RPMI7951 (cell line): Measurements from ENCODE around the gene PRKAG2. TPM values are rescaled to one million over a fixed set of nuclear protein-coding genes. Genes with fewer than 3 reads are reported as not detected.
A peak's percentile ranks its signal among the peaks of the same experiment; 100 is the strongest.
"Not testable (repeated sequence)": the region's sequence is repeated elsewhere in the genome, so short reads cannot be mapped to it uniquely, and the experiment has no call there.

ENCODE experiments used
- DNase-seq: peaks from one replicate; pipeline ENCODE4 v3.0.0-alpha.2; 2012; ENCODE audit warnings: low read depth
- total RNA-seq: library from RNA; depleted of rRNA; stranded (reverse); fragments of >200 nt; shearing (Covaris generic); gene quantifications from 2 replicates; pipeline ENCODE4 v1.2.3, GENCODE V29; 2014

The PRKAG2 gene
- total RNA-seq, 1 experiment from 2014 or later: 3.6 TPM

DNA sequence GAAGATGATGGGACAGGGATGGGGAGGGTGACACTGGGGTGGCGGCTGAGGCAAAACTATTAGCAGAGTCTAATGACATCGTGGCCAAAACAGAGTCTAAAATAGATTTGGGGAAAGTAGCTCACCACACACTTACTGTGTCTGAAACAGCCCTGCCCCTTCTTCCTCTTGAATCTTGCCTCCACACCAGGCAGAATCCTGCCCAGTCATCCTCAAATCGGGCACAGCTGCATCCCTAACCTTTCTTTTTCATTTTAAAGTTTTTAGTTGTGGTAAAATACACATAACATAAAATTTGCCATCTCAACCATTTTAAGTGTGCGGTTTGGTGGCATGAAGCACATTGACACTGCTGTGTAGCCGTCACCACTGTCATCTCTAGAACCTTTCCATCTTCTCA is 90.0 kb downstream of the PRKAG2 start:
- no peak for DNase-seq

DNA sequence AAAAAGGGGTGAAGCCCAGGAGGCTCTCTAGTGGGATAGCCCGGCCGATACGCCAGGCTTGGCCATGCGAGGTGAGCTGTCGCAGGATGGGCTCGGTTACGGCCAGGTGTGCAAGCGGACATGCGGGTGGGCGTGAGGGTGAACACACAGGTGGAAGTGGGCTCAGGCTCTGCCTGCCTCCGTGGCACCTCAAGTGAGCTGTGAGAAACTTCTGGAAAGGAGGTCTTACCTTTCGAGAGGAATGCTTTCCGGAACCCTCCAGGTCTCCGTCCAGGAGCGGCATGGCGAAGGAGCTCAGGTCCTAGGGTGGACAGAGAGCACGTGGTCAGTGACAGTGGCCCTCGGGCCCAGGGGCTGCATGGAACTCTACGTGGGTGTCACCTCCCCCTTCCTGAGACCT is 90.7 kb downstream of the PRKAG2 start:
- DNase-seq: no peak

DNA sequence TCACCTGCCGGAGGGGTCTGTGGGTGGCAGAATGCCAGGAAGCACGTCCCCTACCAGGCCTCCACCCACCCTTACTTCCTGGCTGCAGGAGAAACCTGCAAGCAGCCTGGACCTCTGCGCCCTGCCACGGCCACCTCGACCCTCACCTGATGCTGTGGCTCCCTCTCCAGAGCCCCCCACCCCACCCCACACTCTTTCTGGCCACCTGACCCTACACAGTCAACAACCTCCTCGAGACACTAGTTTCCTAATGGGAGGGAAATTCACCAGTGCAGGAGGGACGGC is 91.3 kb downstream of the PRKAG2 start:
- no peak for DNase-seq

DNA sequence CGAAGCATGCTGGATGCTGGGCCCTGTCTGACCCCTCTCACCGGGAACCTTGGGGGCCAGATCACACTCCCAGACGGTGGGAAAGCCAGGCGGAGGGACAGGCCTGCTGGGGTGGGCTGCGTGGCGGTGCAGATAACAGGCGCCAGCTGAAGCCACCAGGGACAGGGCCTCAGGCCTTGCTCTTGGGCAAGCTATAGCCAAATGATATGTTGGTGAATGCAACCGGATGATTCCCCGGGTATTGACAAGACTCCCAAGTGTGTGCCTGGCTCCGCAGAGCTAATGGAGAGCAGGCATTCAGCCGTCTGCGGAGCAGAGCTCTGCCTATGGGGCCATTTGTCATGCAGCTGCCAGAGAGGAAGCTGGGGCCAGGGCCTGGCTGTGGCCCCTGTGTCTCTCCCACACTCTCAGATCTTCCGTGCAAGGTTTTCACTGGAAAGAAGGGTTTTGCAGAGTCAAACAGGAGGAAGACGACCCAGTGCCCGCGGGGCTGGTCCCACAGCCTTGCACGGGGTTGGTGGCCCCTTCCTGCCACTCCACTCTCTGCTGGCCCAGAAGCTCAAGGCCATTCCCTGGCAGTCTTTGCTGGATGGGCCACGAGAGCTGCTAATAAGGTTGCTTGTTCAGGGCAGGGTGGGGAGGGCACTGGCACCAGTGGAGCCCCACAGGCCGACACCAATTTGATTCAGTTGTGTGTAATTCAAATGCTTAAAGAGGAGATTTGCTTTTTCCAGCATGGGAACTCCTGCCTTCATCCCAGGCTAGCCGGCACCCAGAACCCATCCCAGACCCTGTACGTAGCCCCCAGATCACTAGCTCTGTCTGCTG is 91.8 kb downstream of the PRKAG2 start:
- DNase-seq: no peak

DNA sequence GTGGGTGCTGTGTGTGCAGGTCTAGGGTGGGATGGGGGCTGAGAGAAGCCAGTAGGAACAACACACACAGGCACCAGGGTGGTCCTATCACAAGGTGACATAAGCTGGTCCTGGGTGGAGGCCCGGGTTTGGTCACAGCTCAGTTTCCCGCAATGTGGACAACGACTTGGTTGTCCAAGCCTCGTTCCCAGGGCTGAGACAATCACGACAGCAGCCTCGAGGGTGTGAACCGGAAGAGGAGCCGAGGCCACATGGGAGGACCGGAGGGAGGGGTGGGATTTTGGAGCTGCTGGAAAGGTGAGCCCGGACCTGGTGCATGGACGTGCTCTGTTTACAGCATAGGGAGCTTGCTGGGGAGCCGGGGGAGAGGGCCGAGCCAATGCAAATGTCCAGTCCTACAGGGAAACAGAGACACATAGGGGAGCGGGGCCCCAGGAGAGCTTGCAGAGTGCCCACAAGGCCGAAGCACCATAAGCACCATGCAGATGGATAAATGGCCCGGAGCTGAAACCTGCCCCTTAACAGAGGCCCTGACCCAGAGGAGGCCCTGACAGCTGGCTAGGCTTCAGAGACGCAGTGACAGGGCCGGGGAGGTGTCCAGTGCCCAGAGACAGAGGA is 92.8 kb downstream of the PRKAG2 start:
- DNase-seq: no peak

DNA sequence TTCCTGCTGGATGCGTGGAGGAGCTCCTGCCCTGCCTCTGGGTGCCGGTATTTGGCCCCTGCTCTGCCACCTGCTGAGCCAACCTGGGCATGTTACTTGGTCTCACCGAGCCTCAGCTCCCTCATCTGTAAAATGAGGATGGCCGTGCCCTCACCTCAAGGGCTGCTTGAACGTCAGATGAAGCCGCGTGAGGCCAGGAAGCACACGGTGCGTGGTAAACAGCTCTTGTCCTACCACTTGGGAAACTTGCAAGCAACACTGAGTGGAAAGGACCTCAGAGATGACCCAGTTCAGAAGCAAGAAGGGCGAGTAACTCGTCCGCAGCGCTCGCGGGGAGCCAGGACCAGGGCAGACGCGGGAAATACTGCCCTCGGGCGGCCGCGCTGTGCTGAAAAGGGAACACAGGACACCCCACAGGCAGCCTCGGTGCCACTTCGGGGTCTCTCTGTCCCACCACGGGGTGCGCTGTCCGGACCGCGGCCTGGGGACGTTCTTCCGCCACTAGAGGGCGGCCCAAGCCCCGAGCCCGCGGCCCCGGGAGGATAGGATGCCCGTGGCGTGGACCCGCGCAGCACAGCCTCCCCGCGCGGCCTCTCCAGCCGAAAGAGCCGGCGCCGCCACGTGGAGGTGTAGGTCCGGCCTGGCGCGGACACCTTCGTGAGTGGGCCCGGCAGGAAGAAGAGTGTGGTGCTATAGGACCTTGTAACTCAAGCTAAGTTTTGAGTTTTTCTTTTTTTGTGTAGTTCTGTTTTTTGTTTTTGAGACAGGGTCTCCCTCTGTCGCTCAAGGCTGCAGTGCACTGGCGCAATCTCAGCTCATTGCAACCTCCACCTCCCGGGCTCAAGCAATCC is 94.1 kb downstream of the PRKAG2 start:
- DNase-seq: peak; percentile 51

DNA sequence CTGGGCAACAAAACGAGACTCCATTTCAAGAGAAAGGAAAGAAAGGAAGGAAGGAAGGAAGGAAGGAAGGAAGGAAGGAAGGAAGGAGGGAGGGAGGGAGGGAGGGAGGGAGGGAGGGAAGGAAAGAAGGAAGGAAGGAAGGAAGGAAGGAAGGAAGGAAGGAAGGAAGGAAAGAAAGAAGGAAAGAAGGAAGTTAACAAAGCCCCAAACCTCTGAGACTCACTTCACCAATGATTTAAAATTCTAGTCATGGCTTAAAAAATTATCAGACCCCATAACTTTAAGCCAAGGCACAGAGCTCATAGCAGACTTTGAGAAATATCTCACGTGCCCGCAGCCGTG is 94.7 kb downstream of the PRKAG2 start:
- not testable (repeated sequence) for DNase-seq

DNA sequence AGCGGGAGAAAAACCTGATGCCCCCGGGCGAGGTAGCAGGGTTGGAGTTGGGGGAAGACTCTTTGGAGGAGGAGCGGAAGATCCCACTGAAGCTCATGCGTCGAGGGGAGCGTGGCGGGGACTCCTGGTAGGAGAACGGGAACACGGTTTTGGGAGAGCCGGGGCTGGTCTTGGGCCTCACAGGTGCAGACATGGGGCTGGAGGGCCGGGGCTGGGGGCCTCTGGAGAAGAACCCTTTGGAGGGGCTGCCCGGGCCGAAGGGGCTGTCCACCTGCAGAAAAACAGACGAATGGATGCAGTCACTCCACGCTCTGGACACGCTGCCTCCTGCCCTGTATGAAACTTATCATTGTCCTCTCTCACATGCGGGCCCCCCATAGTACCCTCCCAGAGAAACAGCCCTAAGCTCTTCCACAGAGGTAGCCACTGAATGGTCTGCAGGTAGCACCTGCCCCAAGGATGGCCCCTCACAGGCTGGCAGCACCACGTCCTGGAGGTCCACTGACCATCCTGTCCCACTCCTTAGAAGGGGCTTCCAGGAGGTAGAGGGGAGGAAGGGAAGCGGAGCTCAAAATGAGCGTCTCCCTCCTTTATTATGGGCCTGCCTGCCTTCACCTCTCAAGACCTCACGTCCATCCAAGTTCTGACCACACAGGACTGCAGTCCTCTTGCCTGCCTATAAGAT is 95.6 kb downstream of the PRKAG2 start:
- no peak for DNase-seq

DNA sequence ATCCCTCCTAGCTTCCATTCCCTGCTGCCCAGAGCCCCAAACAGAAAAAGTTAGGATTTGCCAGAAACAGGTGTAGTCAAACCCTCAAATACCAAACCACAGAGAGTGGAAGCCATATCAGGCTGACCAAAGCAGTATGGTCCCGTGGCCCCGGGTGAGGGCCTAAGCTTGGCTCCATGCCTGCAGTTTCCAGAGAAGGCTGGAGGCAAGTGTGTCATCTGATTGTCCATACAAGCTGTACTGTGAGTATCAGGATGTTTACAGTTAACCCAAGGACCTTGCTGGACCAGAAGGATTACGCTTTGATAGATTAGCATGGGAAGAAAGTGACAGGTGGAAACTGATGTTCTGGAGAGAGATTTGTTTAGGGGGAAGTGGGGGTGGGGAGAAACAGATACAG is 96.3 kb downstream of the PRKAG2 start:
- DNase-seq: no peak

DNA sequence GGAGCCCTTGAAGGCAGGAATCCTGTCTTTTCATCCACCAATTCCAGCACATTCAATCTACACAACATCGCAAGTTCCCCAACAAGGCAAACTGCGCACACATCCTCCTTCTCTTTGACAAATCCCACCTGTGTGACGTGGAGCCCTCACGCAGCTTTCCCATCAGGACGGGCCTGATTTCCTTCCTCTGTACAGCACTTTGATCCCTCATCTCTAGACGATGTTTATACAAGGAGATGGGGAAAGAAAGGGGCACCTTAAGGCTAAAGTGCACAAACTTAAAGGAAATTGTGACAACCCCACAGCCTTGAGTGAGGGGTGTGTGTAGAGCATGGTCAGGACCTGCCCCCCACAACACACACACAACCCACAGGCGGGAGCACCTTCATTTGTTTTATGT is 97.2 kb downstream of the PRKAG2 start:
- no peak for DNase-seq

DNA sequence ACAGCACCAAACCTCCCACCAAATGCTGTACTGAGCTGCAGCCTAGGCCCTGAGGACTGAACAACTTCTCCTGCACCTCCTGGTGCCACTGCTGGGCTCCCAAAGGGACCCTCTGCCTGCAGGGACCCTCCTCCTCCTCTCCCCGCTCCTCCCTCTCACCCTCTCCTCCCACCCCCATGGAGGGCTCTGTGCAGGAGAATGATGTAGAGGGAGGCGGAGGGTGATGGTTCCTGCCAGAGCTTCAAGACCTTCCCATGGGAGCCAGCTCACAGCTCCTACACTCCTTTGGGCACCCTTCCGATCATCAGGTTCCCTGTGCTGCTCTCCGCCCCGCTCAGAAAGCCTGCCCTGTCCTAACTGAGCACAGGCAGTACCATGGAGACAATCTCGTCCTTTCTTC is 97.7 kb downstream of the PRKAG2 start:
- DNase-seq: no peak

DNA sequence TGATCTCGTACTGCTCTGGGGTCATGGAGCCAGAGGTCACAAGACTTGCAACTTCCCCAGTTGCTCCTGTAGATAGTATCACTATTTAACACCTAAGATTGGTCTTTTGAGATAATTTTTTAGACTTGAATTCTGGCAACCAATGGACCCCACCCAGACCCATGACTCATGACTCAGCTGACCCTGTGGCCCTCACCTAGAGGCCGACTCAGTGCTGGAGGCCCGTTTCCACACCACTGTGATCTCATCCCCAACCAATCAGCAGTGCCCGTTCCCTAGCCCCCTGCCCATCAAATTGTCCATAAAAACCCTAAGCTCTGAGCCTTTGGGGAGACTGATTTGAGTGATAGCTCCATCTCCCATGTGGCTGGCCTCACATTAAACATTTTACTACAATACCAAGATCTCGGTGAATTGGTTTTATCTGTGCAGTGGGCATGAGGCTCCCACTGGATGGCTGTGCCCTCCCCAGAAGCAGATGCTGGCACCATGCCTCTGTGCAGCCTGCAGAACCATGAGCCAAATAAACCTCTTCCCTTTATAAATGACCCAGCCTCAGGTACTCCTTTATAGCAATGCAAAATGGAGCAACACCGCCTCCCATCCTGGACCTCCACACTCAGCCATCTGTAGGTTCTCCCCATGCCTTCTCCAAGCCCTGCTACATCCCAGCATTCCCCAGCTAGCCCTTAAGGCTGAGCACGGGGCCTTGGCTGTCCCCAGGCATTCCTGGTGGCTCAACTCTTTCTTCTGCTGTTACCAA is 98.8 kb downstream of the PRKAG2 start:
- no peak for DNase-seq

DNA sequence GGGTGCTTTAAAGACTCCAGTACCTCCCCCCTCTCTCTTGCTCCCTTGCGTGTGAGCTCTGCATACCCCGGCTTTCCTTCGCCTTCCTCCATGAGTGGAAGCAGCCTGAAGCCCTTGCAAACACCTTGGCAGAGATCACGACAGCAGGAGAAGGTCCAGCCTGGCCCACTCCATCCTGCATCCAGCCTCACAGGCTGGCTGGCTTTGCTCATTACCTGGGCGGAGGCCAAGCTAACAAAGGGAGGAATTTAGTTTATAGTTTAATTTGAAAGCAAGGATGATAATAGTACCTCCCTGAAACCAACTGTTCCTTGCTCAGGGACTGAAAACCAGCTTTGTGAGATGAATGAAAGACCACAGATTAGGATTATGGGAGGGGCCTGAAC is 99.4 kb downstream of the PRKAG2 start:
- DNase-seq: no peak

DNA sequence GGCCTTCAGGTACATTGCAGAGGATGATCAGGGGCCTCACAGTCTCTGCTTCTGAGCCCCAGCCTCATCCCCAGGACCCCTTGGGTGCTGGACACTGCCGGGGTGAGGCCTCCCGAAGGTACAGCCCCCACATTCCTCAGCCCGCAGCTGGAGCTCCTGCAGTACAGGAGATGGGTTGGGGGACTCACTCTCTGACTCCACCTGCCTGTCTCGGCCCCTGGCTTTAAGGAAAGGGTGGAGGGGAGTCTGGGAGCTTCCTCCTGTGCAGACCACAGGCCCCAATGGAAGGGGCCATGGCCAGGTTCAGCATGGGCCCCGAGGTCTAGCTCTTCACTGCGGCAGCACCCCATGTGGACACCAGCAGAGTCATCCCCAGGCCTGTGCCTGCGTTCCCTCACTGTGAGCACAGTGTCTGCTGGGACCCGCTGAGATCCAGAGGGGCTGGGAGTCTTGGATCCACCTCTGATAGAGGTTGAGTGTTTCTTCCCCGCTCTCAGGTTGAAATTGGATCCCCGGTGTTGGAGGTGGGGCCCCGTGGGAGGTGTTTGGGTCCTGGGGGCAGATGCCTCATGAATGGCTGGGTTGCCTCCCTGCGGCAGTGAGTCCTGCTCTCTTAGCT is 99.9 kb downstream of the PRKAG2 start:
- DNase-seq: no peak

DNA sequence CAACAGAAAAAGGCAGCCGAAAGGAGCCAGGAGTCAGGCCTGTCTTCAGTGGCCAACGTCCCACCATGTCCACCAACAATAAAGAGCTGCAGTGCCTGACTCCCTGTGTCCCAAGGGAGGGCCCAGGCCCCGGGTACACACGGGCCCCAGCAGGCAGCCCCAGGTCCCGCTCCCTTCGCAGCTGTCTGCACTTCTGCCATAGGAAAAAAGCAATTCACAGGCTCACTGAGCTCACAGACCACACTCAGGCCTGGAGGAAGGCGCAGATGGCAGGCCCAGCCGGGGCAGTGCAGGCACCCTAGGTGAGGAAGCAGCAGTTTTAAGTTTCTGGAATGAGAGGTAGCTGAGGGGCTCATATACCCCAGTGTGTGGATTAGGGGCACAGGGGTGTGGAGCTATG is 100.5 kb downstream of the PRKAG2 start:
- DNase-seq: no peak

DNA sequence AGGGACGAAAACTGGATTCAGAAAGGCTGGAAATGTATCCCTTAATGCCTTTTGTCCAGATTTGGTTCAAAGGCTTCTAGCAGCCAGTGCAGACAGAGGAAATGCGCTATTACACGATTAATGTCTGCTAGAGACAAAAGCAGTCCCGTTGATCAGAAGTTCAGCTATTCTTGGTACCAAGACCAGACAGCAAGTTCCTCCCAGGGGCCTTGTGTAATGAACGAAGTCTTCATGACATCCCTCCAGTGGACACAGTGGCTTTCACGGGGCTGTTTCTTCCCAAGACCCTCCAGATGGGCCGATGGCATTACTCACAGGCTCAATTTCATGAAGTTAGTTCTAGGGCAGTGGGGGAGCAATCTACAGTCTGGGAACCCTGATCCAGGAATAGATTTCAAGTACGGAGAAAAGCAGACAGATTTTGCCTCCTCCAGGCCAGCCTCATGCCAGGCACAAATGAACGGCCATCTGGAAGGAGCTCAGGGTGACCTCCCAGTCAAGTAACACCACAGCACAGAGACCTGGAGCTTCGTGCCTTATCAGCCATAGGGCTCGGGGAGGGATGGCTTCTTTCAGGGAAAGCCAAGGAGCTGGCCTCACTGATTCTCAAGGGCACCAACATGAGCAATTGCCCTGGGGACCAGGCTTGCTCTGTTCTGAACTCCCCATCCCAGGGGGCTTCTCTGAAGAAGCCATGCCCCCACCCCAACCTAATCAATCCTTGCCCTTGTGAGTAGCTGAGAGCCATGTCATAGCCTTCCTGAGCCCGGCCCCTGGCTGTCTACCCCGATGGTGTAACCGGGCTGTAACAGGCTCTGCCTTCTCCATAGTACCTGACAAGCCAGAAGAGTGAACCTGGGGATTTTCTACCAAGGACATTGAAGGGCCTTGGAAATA is 101.1 kb downstream of the PRKAG2 start:
- no peak for DNase-seq

DNA sequence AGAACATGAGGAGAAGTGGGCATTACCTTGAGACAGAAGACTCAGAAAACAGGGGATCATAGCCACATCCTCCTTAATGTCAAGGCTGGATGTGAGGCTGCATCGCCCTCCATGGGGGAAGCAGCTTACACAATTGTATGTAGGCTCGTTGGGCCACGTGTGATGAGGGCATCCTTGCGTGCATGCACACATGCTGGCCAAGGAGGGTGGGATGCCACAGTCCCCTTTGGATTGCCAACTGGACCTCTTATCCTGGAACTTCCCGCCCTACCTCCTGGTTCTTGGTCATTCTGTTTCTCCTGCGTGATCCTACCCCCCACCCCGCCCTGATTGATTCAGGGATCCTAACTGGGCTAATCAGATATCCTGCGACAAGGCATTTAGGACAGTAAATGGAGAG is 102.0 kb downstream of the PRKAG2 start:
- no peak for DNase-seq

DNA sequence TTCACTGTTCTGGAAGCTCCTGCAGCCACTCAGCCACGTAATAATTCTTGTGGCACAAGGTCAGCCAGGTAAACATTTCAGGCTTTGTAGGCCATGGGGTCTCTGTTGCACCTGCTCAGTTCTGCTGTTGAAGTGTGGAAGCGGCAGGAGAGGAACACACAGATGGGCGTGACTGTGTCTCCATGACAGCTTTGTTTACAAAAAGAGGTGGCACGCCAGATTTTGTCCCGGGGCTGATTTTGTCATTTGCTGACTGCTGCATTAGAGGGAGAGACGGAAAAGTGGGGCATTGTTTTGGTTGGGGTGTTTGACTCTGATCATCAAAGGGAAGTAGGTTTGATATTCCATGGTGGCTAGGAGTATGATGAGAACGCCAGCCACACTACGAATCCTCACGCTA is 103.1 kb downstream of the PRKAG2 start:
- no peak for DNase-seq

DNA sequence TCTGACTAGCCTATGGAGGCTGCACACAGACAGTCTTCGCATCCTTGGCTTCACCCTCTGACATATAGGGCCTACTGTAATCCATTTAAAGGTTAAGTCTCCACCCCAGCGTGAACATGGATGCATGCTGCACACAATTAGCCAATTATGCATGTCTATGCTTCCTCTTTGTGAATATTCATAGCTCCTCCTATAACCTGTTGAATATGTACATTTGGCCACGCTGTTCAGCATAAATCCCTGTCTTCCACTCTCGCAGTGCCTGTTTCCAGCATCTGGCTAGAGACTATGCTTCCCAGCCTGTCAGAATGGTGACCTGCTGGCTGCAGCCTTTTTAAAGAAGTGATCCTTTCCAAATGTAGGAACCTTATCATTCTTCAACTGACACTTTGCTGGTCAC is 106.7 kb downstream of the PRKAG2 start:
- DNase-seq: no peak

DNA sequence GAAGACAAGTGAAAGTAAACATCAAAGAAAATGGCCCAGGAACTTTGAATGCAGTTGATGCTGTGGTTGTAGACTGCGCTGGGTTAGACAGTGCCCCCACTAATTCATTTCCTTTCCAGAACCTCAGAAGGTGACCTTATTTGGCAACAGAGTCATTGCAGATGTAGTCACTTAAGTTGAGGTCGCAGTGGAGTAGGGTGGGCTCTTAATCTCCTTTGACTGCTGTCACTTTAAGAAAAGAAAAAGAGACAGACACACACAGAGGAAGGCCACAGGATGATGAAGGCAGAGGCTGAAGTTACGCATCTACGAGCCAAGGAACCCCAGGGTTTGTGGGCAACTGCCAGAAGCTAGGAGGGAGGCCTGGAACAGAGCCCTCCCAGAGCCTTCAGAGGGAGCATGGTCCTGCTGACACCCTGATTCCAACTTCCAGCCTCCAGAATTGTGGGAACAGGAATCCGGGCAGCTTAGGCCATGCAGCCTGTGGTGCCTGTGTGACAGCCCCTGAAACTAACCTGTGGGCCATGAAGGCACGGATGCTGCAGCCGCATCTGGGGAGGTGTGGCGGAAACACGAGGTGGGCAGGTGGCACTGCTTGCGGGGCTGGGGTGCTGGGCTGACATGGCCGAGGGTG is 107.6 kb downstream of the PRKAG2 start:
- DNase-seq: no peak
